NOMO-1 treated with dmso at 0.1 percent for 144 hours (cell line): ENCODE data around the gene SMARCC2.
A peak's percentile ranks its signal among the peaks of the same experiment; 100 is the strongest.
"Not testable (repeated sequence)": the region's sequence is repeated elsewhere in the genome, so short reads cannot be mapped to it uniquely, and the experiment has no call there.

Experiments used
- DNase-seq: peaks from one replicate; lab custom pipeline; 2025; ENCODE audit not compliant: unreplicated experiment; lab: John Stamatoyannopoulos, UW

SMARCC2 gene

GRCh38 chr12:56212361-56212760, 23.1 kb upstream of the SMARCC2 start:
- DNase-seq: no peak

GRCh38 chr12:56208006-56208405, 18.7 kb upstream of the SMARCC2 start:
- no peak for DNase-seq

GRCh38 chr12:56206452-56207166, 17.3 kb upstream of the SMARCC2 start:
- DNase-seq: no peak

GRCh38 chr12:56205445-56205844, 16.2 kb upstream of the SMARCC2 start:
- DNase-seq: no peak

- DNase-seq: no peak
Measured at GRCh38 chr12:56204275-56204674, 15.0 kb upstream of the SMARCC2 start.

GRCh38 chr12:56202838-56203237, 13.6 kb upstream of the SMARCC2 start:
- DNase-seq: no peak

GRCh38 chr12:56202366-56202765, 13.1 kb upstream of the SMARCC2 start:
- DNase-seq: no peak

- DNase-seq: no peak
Measured at GRCh38 chr12:56198836-56199235, 9.6 kb upstream of the SMARCC2 start.

- no peak for DNase-seq
Measured at GRCh38 chr12:56197921-56198635, 8.8 kb upstream of the SMARCC2 start.

GRCh38 chr12:56196818-56197550, 7.7 kb upstream of the SMARCC2 start:
- DNase-seq: not testable (repeated sequence)

- peak; percentile 54 for DNase-seq
Measured at GRCh38 chr12:56193025-56193578, 3.8 kb upstream of the SMARCC2 start.

- DNase-seq: no peak
Measured at GRCh38 chr12:56192582-56192981, 3.3 kb upstream of the SMARCC2 start.

GRCh38 chr12:56190695-56191155, 1.4 kb upstream of the SMARCC2 start:
- DNase-seq: no peak

- DNase-seq: peak; percentile 52
Measured at GRCh38 chr12:56189918-56190694, 823 bp upstream of the SMARCC2 start.

GRCh38 chr12:56188778-56189098, 545 bp downstream of the SMARCC2 start:
- DNase-seq: no peak

- DNase-seq: no peak
Measured at GRCh38 chr12:56188131-56188777, 1.0 kb downstream of the SMARCC2 start.

GRCh38 chr12:56186957-56187356, 2.3 kb downstream of the SMARCC2 start:
- no peak for DNase-seq

GRCh38 chr12:56178347-56178746, 10.9 kb downstream of the SMARCC2 start:
- no peak for DNase-seq

- DNase-seq: no peak
Measured at GRCh38 chr12:56172839-56173238, 16.4 kb downstream of the SMARCC2 start.

GRCh38 chr12:56169229-56169759, 20.0 kb downstream of the SMARCC2 start:
- no peak for DNase-seq
